DMS79 (cell line): ENCODE results near the gene GLT1D1.
A peak's percentile ranks its signal among the peaks of the same experiment; 100 is the strongest.

Source experiments
- DNase-seq: peaks from one replicate; lab custom pipeline; 2025; lab: John Stamatoyannopoulos, UW

GLT1D1 gene

GRCh38 chr12:128966203-128966810 lies 113.0 kb downstream of the GLT1D1 start:
- DNase-seq = peak; percentile 17

- DNase-seq = no peak
Measured at GRCh38 chr12:128968668-128969067, 115.4 kb downstream of the GLT1D1 start.

- DNase-seq = peak; percentile 92
Measured at GRCh38 chr12:128969480-128970055, 116.3 kb downstream of the GLT1D1 start.

GRCh38 chr12:128970110-128970509 lies 116.8 kb downstream of the GLT1D1 start:
- DNase-seq = no peak

- no peak for DNase-seq
Measured at GRCh38 chr12:128970941-128971340, 117.7 kb downstream of the GLT1D1 start.

- peak; percentile 82 for DNase-seq
Measured at GRCh38 chr12:128971802-128972201, 118.5 kb downstream of the GLT1D1 start.

GRCh38 chr12:128973883-128974681 lies 120.8 kb downstream of the GLT1D1 start:
- DNase-seq = no peak

GRCh38 chr12:128974881-128975280 lies 121.6 kb downstream of the GLT1D1 start:
- no peak for DNase-seq

- DNase-seq = no peak
Measured at GRCh38 chr12:128976120-128976738, 123.0 kb downstream of the GLT1D1 start.

- DNase-seq = no peak
Measured at GRCh38 chr12:128977441-128977840, 124.2 kb downstream of the GLT1D1 start.

- DNase-seq = no peak
Measured at GRCh38 chr12:128978067-128978466, 124.8 kb downstream of the GLT1D1 start.

GRCh38 chr12:128980623-128981022 lies 127.3 kb downstream of the GLT1D1 start:
- DNase-seq = no peak

GRCh38 chr12:128981971-128982533 lies 128.8 kb downstream of the GLT1D1 start:
- no peak for DNase-seq

GRCh38 chr12:128982933-128983332 lies 129.7 kb downstream of the GLT1D1 start:
- no peak for DNase-seq

GRCh38 chr12:128983371-128983770 lies 130.1 kb downstream of the GLT1D1 start:
- DNase-seq = no peak

GRCh38 chr12:128986957-128987356 lies 133.7 kb downstream of the GLT1D1 start:
- no peak for DNase-seq

GRCh38 chr12:128989287-128989686 lies 136.0 kb downstream of the GLT1D1 start:
- no peak for DNase-seq

GRCh38 chr12:128991716-128992115 lies 138.4 kb downstream of the GLT1D1 start:
- peak; percentile 28 for DNase-seq

GRCh38 chr12:128992116-128992515 lies 138.8 kb downstream of the GLT1D1 start:
- DNase-seq = no peak

GRCh38 chr12:128992550-128992949 lies 139.3 kb downstream of the GLT1D1 start:
- no peak for DNase-seq

- DNase-seq = peak; percentile 23
Measured at GRCh38 chr12:128994856-128995255, 141.6 kb downstream of the GLT1D1 start.

- DNase-seq = no peak
Measured at GRCh38 chr12:128995619-128996018, 142.3 kb downstream of the GLT1D1 start.
